Hepatocyte (in vitro differentiated cells): ENCODE data around the gene RABIF. TPM values are rescaled to one million over a fixed set of nuclear protein-coding genes. Genes with fewer than 3 reads are reported as not detected.

ENCODE experiments used
- DNase-seq: peaks from one replicate; pipeline ENCODE4 v3.0.0-alpha.2; 2016; ENCODE audit warnings: low spot score
- H2AFZ ChIP-seq: fragments of 200-600 bp; sonication (generic); 2 replicates; pipeline ENCODE4 v1.6.0; 2016; ENCODE audit warnings: antibody characterized with exemption, mild to moderate bottlenecking
- H3K27ac ChIP-seq: fragments of 200-600 bp; sonication (generic); 2 replicates; pipeline ENCODE4 v1.5.1; 2016; ENCODE audit warnings: mild to moderate bottlenecking
- H3K27me3 ChIP-seq: fragments of 200-600 bp; sonication (generic); 2 replicates; pipeline ENCODE4 v1.6.1; 2016
- H3K36me3 ChIP-seq: fragments of 200-600 bp; sonication (generic); replicated peaks from 2 replicates; pipeline ENCODE4 v1.5.1; 2016; ENCODE audit warnings: low read depth; ENCODE audit not compliant: insufficient read depth
- H3K4me1 ChIP-seq: fragments of 200-600 bp; sonication (generic); 2 replicates; pipeline ENCODE4 v1.5.1; 2016; ENCODE audit warnings: mild to moderate bottlenecking, moderate library complexity; ENCODE audit not compliant: insufficient read depth
- H3K4me2 ChIP-seq: fragments of 200-600 bp; sonication (generic); 2 replicates; pipeline ENCODE4 v1.6.0; 2016
- H3K4me3 ChIP-seq: fragments of 200-600 bp; sonication (generic); 2 replicates; pipeline ENCODE4 v1.5.1; 2016; ENCODE audit warnings: mild to moderate bottlenecking
- H3K79me2 ChIP-seq: fragments of 200-600 bp; sonication (generic); 2 replicates; pipeline ENCODE4 v1.6.0; 2017; ENCODE audit warnings: mild to moderate bottlenecking
- H3K9me2 ChIP-seq: fragments of 200-600 bp; sonication (generic); replicated peaks from 2 replicates; pipeline ENCODE4 v1.6.0; 2017; ENCODE audit warnings: mild to moderate bottlenecking; ENCODE audit not compliant: insufficient read depth
- H3K9me3 ChIP-seq: fragments of 200-600 bp; sonication (generic); 2 replicates; pipeline ENCODE4 v1.5.1; 2016; ENCODE audit warnings: low read depth, mild to moderate bottlenecking
- H4K20me1 ChIP-seq: fragments of 200-600 bp; sonication (generic); 2 replicates; pipeline ENCODE4 v1.6.0; 2016; ENCODE audit warnings: mild to moderate bottlenecking; ENCODE audit not compliant: insufficient read depth, poor library complexity, severe bottlenecking
- EZH2 ChIP-seq: fragments of 200-600 bp; sonication (generic); IDR thresholded peaks from 2 replicates; pipeline ENCODE4 v1.6.1; 2016; ENCODE audit warnings: antibody characterized with exemption, mild to moderate bottlenecking, borderline replicate concordance
- EZH2phosphoT487 ChIP-seq: fragments of 200-600 bp; sonication (generic); IDR thresholded peaks from one replicate; pipeline ENCODE4 v1.6.1; 2018; ENCODE audit warnings: antibody characterized with exemption, mild to moderate bottlenecking, low read depth, moderate library complexity; ENCODE audit not compliant: unreplicated experiment, severe bottlenecking
- WGBS: methylation state at CpG from one replicate; pipeline ENCODE4 v1.1.6; 2016; ENCODE audit warnings: low lambda C conversion rate; ENCODE audit errors: missing lambda C conversion rate; 5-methylcytosine and 5-hydroxymethylcytosine counted together
- polyA plus RNA-seq: library from polyadenylated mRNA; unstranded; fragments of >200 nt; fragmentation: Nextera tagmentation; extraction: Ambion mirVana; gene quantifications from 2 replicates; pipeline ENCODE4 v1.2.1, GENCODE V29; 2016
- total RNA-seq: library from RNA; depleted of rRNA; stranded (reverse); fragments of >200 nt; gene quantifications from 2 replicates; pipeline ENCODE4 v1.2.3, GENCODE V29; 2014
- TF ChIP-seq, protein P1 (sequence below): fragments of 200-600 bp; sonication (generic); IDR thresholded peaks from 2 replicates; pipeline ENCODE4 v1.5.1; 2016; ENCODE audit warnings: antibody characterized with exemption, mild to moderate bottlenecking; ENCODE audit not compliant: poor library complexity

Gene RABIF
- total and polyA plus RNA-seq, 2 experiments from 2014 or later, result 6.1 to 13.6 TPM

DNA sequence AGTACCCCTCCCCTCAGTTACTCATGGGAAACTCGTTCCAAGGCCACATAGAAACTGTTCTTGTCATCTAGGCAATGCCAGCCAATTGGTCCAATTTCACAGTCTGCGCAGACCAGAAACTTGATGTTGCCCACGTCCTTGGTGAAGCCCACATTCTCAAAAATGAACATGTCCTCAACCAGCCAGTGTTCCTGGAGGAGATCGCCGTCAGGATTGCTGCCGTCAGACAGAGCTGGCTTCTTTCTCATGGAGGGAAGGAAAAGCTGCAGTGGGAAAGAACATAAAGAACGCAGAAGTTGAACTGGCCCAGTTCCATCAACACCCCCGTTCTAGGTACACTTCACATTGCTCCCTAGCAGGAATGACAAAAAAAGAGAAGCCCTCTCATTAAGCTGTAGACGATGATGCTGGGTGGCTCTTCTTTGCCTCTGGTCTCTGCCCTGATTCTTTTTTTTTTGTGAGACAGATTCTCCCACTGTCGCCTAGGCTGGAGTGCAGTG is 7.9 kb downstream of the RABIF start:
- Histone ChIP-seq H3K27me3 (no peaks in the 10 kb centered on the region), H3K4me2 (no peak overlapping the region), H3K9me3 (no peaks in the 10 kb centered on the region), H2AFZ (no peak overlapping the region), H3K36me3 (no peaks in the 10 kb centered on the region), H3K27ac (no peak overlapping the region), H3K79me2 (peaks cover 36% of the 10 kb centered on the region), H4K20me1 (no peaks in the 10 kb centered on the region), H3K4me3 (no peak overlapping the region), H3K4me1 (no peaks in the 10 kb centered on the region), H3K9me2 (no peaks in the 10 kb centered on the region)
- TF ChIP-seq EZH2 (no peak), EZH2phosphoT487 (no peak)
- TF ChIP-seq, protein P1, sequence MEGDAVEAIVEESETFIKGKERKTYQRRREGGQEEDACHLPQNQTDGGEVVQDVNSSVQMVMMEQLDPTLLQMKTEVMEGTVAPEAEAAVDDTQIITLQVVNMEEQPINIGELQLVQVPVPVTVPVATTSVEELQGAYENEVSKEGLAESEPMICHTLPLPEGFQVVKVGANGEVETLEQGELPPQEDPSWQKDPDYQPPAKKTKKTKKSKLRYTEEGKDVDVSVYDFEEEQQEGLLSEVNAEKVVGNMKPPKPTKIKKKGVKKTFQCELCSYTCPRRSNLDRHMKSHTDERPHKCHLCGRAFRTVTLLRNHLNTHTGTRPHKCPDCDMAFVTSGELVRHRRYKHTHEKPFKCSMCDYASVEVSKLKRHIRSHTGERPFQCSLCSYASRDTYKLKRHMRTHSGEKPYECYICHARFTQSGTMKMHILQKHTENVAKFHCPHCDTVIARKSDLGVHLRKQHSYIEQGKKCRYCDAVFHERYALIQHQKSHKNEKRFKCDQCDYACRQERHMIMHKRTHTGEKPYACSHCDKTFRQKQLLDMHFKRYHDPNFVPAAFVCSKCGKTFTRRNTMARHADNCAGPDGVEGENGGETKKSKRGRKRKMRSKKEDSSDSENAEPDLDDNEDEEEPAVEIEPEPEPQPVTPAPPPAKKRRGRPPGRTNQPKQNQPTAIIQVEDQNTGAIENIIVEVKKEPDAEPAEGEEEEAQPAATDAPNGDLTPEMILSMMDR, result no peak
- 96% methylated on average over 10 of the region's 10 CpGs for WGBS
- no peak for DNase-seq

DNA sequence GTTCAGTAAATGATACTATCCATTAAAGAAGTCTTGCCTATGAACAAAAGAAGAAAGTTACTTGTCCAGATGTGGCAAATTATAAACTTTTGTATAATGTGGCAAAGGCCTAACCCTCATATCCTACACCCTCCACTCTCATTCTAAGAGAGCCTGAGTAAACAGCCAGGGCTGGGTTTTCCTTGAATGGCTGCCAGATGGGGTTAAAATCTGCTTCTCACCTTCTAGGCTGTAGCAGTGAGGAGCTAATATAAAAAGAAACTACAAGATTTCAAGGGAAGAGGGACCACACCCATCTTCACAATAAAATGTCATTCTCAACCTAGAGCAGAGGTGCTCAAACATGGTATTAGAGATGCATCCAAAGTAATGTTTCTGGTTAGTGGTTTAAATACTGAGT is 8.9 kb downstream of the RABIF start:
- no peak for DNase-seq
- H3K4me1 ChIP-seq, result no peaks in the 10 kb centered on the region
- H3K79me2 ChIP-seq, result peaks cover 27% of the 10 kb centered on the region
- H3K9me2 ChIP-seq, result no peaks in the 10 kb centered on the region
- H3K4me3 ChIP-seq, result no peak overlapping the region
- no peaks in the 10 kb centered on the region for H3K36me3 ChIP-seq
- no peaks in the 10 kb centered on the region for H3K9me3 ChIP-seq
- H3K4me2 ChIP-seq, result no peak overlapping the region
- no peaks in the 10 kb centered on the region for H3K27me3 ChIP-seq
- H3K27ac ChIP-seq, result no peak overlapping the region
- H4K20me1 ChIP-seq, result no peaks in the 10 kb centered on the region
- no peak for TF ChIP-seq EZH2phosphoT487
- no peak overlapping the region for H2AFZ ChIP-seq

DNA sequence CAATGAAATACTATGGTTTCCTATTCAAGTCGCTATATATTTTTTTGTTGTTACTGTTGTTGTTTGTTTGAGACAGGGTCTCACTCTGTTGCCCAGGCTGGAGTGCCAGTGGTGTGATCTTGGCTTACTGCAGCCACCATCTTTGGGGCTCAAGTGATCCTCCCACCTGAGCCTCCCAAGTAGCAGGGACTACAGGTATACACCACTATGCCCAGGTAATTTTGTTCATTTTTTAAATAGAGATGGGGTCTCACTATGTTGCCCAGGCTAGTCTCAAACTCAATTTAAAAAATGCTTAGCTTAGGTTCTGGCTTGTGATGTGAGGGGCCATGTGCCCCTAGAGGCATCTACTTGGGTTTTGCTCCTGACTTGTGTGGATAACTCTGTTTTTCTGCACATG is 9.8 kb downstream of the RABIF start:
- Histone ChIP-seq H3K4me2 (no peak overlapping the region), H4K20me1 (no peaks in the 10 kb centered on the region), H3K27me3 (no peaks in the 10 kb centered on the region), H3K4me3 (no peak overlapping the region), H3K9me2 (no peaks in the 10 kb centered on the region), H2AFZ (no peak overlapping the region), H3K79me2 (peaks cover 19% of the 10 kb centered on the region), H3K4me1 (no peaks in the 10 kb centered on the region), H3K36me3 (no peaks in the 10 kb centered on the region), H3K9me3 (no peaks in the 10 kb centered on the region), H3K27ac (no peak overlapping the region)
- DNase-seq, result no peak
- WGBS, result 97% methylated on average over 1 of the region's 1 CpG
- TF ChIP-seq EZH2 (no peak), EZH2phosphoT487 (no peak)
- TF ChIP-seq, protein P1, result no peak

DNA sequence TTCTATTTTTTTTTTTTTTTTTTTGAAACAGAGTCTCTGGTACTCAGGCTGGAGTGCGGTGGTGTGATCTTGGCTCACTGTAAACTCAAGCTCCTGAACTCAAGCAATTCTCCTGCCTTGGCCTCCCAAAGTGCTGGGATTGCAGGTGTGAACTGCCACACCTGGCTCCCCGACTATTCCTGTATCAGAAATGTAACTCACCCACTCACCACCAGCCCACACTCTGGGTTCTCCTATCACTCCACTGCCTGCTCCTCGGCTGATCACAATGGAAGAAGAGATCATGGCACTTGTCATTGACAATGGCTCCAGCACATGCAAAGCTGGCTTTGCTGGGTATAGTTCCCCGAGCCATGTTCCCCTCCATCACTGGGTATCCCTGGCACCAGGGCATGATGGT is 15.9 kb downstream of the RABIF start:
- H3K27ac ChIP-seq, result no peak overlapping the region
- H3K4me2 ChIP-seq, result no peak overlapping the region
- DNase-seq, result no peak
- H3K4me1 ChIP-seq, result no peaks in the 10 kb centered on the region
- H3K36me3 ChIP-seq, result no peaks in the 10 kb centered on the region
- no peaks in the 10 kb centered on the region for H3K9me2 ChIP-seq
- no peaks in the 10 kb centered on the region for H4K20me1 ChIP-seq
- no peak overlapping the region for H3K4me3 ChIP-seq
- no peak overlapping the region for H2AFZ ChIP-seq
- no peak for TF ChIP-seq EZH2
- no peak for TF ChIP-seq EZH2phosphoT487
- TF ChIP-seq, protein P1, result no peak
- no peaks in the 10 kb centered on the region for H3K27me3 ChIP-seq
- no peaks in the 10 kb centered on the region for H3K79me2 ChIP-seq
- 94% methylated on average over 4 of the region's 4 CpGs for WGBS
- H3K9me3 ChIP-seq, result no peaks in the 10 kb centered on the region
